Activated gamma-delta T cell (primary cell): ENCODE results near the gene DENND5A.

Source experiments
- DNase-seq: peaks from one replicate; lab custom pipeline; 2025; lab: John Stamatoyannopoulos, UW
- total RNA-seq, 2 donors: gene quantifications; one replicate each; lab custom pipeline; 2026; lab: John Stamatoyannopoulos, UW

DENND5A gene
- total RNA-seq = 119 to 139 reads per million in 2 donors

DNA sequence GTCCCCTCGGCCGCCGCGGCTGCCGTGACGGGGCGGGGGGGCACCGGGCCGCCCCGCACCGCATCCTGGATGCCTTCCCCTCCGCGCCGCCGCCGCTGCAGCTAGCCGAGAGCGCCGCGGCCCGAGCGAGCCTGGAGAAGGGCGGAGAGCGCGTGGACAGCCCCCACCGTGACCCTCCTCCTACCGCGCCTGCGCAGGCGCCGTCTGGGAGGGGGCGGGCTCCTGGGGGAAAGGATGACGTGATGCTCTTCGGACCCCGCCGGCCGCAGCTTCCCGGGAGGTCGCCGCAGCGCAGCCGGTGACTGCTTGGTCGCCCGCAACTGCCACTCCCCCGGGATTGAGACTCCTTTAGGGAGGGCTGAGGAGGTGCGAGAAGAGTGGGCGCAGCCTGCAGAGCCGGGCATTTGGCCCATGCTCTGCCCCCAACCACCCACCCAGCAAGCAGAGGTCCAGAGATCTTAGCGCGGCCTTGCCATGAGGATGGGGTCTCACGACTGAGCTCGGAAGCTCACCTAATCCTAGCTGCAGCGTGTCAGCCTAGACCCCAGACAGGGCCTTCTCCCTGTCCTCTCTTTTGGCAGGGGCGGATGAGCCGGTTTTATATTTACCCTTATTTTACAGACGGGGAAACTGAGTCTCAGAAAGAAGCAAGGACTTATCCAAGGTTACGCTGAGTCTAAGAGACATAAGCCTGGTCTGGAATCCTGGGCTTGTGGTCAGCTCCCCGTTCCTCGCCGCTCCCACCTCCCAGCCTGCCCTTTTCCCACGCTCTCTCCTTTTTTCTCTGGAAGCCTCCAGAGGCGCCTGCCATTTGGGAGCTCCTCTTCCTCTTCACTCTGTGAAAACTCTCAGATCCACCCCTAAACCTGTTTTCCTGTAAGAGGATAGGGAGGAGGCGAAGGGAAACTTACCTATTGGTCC lies at the start of gene DENND5A:
Gene DENND5A, minus strand, starts transcription at position 140 of the 921 bp plus-strand sequence. CDS start 281 bp downstream, outside the sequence.
- DNase-seq = peak; percentile 55

DNA sequence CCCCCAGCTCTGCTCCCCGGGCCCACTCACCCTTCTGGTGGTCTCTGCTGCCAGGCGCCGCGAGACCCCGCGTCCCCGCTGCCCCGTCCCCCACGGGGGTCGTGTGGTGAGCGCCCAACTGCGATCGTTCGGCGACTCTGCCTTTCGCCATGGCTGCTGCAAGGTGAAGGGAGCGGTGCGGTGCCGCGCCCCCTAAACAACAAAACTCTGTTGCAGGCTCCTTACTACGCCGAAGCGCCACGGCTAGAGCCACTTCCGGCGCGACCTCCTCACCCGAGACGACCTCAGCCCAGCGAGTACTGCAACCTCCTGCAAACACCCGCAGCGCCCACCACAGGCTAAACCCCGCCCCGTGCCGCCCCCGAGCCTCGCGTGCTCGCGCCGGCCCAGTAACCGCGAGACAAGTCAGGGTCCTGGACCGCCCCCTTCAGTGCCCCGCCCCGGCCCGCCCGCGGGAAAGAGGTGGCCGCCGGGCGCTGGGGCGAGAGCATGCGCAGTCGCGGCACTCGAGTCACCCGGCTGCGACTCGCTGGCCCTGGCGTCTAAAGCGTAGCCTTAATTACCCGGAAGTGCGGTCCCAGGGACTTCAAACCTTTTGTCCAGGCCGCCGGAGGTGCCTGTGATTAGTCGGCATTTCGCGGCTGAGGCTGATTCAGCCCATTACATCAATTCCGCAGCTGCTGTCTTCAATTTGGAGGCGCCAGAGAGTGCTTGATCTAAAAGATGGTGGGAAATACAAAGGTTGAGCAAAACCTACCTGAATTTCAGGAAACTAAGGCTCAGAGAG lies 49.3 kb upstream of the DENND5A start, which contains the start of gene TMEM41B:
Gene TMEM41B, minus strand, starts transcription at position 303 of the 787 bp plus-strand sequence. Its CDS starts 152 bp downstream, at position 151.
- DNase-seq = peak; percentile 100

DNA sequence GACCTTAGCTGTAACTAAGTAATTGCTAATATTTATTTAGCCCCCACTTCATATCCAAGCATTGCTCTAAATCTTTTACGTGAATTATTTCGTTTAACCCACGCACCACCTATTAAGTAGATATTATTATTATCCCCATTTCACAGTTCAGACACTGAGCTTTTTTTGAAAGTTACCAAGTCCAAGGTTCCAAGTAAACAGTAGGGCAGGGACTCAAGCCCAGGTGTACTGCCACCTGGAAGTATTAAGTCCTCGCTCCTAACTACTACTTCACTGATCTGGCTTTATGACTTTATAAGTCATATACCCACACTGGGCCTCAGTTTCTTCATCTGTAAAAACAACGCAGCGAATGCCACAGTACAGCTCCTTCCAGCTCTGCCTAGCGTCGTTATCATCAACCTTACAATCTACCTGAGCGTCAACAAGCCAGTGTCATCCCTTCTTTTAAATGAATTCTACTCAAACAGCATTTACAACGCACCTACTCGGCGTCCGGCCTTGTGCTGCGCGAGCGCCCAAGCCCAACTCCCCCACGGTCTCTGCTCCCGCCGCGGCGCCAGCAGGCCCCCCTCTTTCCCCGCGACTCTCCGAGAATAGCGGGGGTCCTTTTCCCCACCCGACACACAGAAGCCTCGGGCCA lies 48.6 kb upstream of the DENND5A start:
- no peak for DNase-seq

DNA sequence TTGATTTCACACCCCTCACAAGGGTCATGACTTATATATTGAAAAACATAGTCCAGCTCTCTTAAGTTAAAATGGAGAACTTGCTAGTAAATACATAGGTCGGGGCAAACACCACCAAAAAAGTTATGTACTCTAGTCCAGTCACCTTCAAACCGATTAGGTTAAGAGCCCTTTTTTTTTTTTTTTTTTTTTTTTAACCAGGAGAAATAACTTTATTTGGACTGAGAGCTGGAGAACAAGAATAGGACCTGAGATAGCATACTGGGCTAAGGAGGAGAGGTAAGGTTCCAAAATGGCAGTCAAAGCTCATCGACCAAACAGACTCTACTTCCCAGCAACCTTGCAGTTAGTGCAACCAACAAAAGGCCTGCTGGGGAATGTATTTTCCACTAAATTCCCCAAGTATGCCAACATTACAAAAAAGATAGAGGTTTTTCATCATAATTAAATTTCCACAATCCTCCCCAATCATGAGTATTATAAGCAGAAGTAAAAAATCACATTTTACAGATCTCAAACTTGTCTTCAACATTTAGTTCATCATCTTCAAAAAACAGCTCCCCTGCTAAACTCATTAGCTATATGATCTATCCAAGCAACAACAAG lies 45.4 kb upstream of the DENND5A start:
- DNase-seq = no peak

DNA sequence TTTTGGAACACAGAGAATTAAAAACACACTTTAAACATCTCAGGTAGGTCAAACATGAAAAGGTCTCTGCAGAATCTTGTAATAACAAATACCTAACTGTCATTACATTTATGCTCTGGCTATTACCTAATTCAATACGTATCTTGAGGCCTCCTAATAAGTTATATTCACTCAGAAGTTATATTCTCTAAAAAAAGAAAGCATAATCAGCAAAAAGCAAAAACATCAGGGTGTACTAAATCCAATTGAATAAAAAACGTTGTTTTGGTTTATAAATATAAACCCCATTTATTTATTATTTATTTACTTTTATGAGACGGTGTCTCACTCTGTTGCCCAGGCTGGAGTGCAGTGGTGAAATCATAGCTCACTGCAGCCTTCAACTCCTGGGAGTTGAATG lies 39.0 kb upstream of the DENND5A start:
- no peak for DNase-seq

- no peak for DNase-seq
These were observed 37.3 kb upstream of the DENND5A start for GRCh38 chr11:9302448-9302847.

GRCh38 chr11:9301720-9302119 lies 36.6 kb upstream of the DENND5A start:
- DNase-seq = no peak

GRCh38 chr11:9293646-9294045 lies 28.5 kb upstream of the DENND5A start:
- no peak for DNase-seq

GRCh38 chr11:9285850-9286587 lies 20.9 kb upstream of the DENND5A start:
- no peak for DNase-seq

- no peak for DNase-seq
These were observed 15.6 kb upstream of the DENND5A start for GRCh38 chr11:9280655-9281301.

DNA sequence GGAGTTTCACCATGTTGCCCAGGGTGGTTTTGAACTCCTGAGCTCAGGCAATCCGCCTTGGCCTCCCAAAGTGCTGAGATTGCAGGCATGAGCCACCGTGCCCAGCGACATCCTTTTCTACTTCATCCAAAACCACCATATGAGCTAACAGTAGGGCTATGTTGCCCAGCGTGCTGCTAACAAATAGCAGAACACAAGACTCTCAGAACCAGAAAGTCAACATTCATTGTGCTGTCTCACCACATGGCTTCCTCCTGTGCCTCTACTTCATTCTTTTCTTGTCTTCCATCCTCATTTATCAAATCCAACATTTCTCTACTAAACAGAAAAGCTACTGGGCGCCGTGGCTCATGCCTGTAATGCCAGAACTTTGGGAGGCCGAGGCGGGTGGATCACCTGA lies 12.0 kb upstream of the DENND5A start:
- no peak for DNase-seq

- DNase-seq = no peak
These were observed 11.4 kb upstream of the DENND5A start for GRCh38 chr11:9276571-9276970.

GRCh38 chr11:9274499-9275258 lies 9.5 kb upstream of the DENND5A start:
- DNase-seq = no peak

DNA sequence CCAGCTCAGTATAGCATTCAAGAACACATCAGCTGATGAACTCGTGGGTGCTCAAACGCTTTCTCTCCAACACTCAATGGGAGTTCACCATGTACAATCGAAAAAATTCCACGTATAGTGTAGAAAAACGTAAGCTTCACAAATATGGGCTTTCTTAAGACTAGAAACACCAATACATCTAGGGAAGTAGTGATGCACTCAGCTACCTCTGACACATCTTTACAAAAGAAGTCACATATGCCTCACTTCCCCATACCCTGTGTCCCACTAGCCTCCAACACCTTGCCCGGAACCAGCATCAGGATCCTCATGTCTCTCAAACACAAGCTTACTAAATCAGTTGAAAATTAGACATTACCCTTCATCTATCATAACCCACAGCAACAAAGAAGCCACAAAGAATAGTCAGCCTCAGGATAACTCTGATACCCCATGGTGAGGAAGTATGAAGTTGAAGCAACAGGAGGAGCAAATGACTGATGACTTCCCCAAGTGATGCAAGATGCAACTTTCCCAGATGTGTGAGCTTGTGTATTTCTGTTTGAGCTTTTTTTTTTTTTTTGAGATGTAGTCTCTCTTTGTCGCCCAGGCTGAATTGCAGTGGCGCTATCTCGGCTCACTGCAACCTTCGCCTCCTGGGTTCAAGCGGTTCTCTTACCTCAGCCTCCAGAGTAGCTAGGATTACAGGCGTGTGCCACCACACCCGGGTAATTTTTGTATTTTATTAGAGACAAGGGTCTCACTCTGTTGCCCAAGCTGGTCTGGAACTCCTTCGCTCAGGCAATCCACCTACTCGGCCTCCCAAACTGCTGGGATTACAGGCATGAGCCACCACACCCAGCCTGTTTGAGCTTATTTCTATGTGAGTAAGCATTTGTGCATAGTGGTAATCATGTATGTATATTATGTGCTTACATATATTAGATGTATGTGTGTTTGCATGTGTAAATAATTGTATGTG lies 8.5 kb upstream of the DENND5A start:
- DNase-seq = no peak

DNA sequence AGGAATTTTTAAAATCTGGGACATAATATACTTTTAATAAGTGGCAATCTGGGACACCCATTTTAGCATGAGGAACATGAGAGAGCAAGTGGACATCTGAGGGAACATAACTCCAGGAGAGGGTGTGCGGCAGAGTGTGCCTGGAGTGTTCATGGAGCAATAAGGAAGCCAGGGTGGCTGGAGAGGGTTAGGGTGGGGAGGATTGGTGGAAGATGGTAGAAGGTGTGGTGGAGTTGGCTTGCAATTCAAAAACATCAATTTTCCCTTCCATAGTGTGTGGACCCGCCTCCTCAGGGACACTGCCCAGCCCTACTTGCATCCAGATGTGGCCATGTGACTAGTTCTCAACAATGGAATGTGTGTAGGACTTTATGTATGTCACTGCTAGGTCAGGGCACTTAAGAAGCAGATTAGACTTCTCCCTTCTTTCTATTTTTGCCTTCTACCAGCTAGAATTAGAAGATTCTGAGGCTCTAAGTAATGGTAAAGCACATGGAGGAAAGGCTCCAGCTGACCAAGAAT lies 4.4 kb upstream of the DENND5A start:
- no peak for DNase-seq

- DNase-seq = no peak
These were observed 2.5 kb upstream of the DENND5A start for GRCh38 chr11:9267680-9268079.

DNA sequence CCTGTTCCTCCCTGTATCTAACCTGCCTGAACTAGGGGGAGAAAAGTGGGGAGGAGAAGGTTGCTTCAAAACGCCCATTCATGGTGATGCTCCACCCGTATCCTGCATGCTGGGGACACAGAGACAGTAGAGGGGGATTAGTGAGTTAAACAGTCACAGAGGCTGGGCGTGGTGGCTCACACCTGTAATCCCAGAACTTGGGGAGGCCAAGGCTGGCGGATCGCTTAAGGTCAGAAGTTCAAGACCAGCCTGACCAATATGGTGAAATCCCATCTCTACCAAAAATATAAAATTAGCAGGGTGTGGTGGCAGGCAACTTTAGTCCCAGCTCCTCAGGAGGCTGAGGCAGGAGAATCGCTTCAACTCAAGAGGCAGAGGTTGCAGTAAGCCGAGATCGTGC lies 1.8 kb upstream of the DENND5A start:
- DNase-seq = no peak

- no peak for DNase-seq
These were observed 1.1 kb upstream of the DENND5A start for GRCh38 chr11:9266132-9266736.
